ENCODE measurements around the gene NUP214. TPM values are rescaled to one million over a fixed set of nuclear protein-coding genes. Genes with fewer than 3 reads are reported as not detected.

NUP214 gene
- polyA plus RNA-seq, 1 of the 3 experiments (the other 2 are of a cell fraction), result 8.0 TPM

- TF ChIP-seq FOXM1 (IDR thresholded peaks at IDR 0.05; ENCODE audit: low read depth), result no peak
- TF ChIP-seq, protein P1, sequence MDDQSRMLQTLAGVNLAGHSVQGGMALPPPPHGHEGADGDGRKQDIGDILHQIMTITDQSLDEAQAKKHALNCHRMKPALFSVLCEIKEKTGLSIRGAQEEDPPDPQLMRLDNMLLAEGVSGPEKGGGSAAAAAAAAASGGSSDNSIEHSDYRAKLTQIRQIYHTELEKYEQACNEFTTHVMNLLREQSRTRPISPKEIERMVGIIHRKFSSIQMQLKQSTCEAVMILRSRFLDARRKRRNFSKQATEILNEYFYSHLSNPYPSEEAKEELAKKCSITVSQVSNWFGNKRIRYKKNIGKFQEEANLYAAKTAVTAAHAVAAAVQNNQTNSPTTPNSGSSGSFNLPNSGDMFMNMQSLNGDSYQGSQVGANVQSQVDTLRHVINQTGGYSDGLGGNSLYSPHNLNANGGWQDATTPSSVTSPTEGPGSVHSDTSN (IDR thresholded peaks at IDR 0.05), result no peak
- TF ChIP-seq TEAD4 (IDR thresholded peaks at IDR 0.05; ENCODE audit: borderline replicate concordance, insufficient read depth), result no peak
- no peak for TF ChIP-seq FOXJ3 (CRISPR knock-in tag; IDR thresholded peaks at IDR 0.05)
- TF ChIP-seq ELF1 (IDR thresholded peaks at IDR 0.05), result no peak
- no peak for TF ChIP-seq USF1 (IDR thresholded peaks at IDR 0.05; ENCODE audit: borderline replicate concordance, low read depth)
- TF ChIP-seq, protein P2, sequence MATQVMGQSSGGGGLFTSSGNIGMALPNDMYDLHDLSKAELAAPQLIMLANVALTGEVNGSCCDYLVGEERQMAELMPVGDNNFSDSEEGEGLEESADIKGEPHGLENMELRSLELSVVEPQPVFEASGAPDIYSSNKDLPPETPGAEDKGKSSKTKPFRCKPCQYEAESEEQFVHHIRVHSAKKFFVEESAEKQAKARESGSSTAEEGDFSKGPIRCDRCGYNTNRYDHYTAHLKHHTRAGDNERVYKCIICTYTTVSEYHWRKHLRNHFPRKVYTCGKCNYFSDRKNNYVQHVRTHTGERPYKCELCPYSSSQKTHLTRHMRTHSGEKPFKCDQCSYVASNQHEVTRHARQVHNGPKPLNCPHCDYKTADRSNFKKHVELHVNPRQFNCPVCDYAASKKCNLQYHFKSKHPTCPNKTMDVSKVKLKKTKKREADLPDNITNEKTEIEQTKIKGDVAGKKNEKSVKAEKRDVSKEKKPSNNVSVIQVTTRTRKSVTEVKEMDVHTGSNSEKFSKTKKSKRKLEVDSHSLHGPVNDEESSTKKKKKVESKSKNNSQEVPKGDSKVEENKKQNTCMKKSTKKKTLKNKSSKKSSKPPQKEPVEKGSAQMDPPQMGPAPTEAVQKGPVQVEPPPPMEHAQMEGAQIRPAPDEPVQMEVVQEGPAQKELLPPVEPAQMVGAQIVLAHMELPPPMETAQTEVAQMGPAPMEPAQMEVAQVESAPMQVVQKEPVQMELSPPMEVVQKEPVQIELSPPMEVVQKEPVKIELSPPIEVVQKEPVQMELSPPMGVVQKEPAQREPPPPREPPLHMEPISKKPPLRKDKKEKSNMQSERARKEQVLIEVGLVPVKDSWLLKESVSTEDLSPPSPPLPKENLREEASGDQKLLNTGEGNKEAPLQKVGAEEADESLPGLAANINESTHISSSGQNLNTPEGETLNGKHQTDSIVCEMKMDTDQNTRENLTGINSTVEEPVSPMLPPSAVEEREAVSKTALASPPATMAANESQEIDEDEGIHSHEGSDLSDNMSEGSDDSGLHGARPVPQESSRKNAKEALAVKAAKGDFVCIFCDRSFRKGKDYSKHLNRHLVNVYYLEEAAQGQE (IDR thresholded peaks at IDR 0.05; ENCODE audit: low read depth, low read length), result no peak
- TF ChIP-seq, protein P3, sequence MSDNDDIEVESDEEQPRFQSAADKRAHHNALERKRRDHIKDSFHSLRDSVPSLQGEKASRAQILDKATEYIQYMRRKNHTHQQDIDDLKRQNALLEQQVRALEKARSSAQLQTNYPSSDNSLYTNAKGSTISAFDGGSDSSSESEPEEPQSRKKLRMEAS (IDR thresholded peaks at IDR 0.05; ENCODE audit: low read depth), result no peak
- TF ChIP-seq CHD2 (IDR thresholded peaks at IDR 0.05; ENCODE audit: low read length, partially characterized antibody), result no peak
- no peak for TF ChIP-seq TAF1 (IDR thresholded peaks at IDR 0.05; ENCODE audit: borderline replicate concordance, low read depth, low read length)
- no peak for TF ChIP-seq JUND (IDR thresholded peaks at IDR 0.05)
- no peak for TF ChIP-seq FOSL2 (IDR thresholded peaks at IDR 0.05; ENCODE audit: borderline replicate concordance, low read depth)
- TF ChIP-seq RCOR1 (IDR thresholded peaks at IDR 0.05; ENCODE audit: low read length), result no peak
- TF ChIP-seq GATA2 (CRISPR knock-in tag; IDR thresholded peaks at IDR 0.05), result no peak
- TF ChIP-seq, protein P4, sequence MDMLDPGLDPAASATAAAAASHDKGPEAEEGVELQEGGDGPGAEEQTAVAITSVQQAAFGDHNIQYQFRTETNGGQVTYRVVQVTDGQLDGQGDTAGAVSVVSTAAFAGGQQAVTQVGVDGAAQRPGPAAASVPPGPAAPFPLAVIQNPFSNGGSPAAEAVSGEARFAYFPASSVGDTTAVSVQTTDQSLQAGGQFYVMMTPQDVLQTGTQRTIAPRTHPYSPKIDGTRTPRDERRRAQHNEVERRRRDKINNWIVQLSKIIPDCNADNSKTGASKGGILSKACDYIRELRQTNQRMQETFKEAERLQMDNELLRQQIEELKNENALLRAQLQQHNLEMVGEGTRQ (IDR thresholded peaks at IDR 0.05; ENCODE audit: borderline replicate concordance, low read depth, low read length), result no peak
- TF ChIP-seq EZH2phosphoT487 (IDR thresholded peaks at IDR 0.05; ENCODE audit: borderline replicate concordance, low read depth), result no peak
- no peak for TF ChIP-seq EP300 (IDR thresholded peaks at IDR 0.05; ENCODE audit: borderline replicate concordance in 1 of 2, low read depth in 1 of 2, low read length in 1 of 2)
- TF ChIP-seq RAD21 (IDR thresholded peaks at IDR 0.05; ENCODE audit: low read length), result no peak
- no peak for TF ChIP-seq GABPA (IDR thresholded peaks at IDR 0.05; ENCODE audit: low read depth)
- no peak for TF ChIP-seq RXRA (IDR thresholded peaks at IDR 0.05; ENCODE audit: borderline replicate concordance, low read depth)
- Histone ChIP-seq H3K4me2 (peak overlapping the region; percentile 93), H3K9me2 (no peaks in the 10 kb centered on the region), H3K27me3 (ENCODE audit: insufficient read depth) (no peaks in the 10 kb centered on the region), H3K27ac (ENCODE audit: low read depth in 2 of 2, low read length in 1 of 2) (peak overlapping the region; percentile 66 to 74), H3K9ac (peak overlapping the region; percentile 84), H3K79me2 (ENCODE audit: insufficient read depth) (peaks cover 43% of the 10 kb centered on the region), H2AFZ (ENCODE audit: low read depth) (peak overlapping the region; percentile 99), H3K4me1 (ENCODE audit: control insufficient read depth in 1 of 2, insufficient read depth in 2 of 2, low read depth in 1 of 2, low read length in 1 of 2) (peaks cover 10% of the 10 kb centered on the region in 2 experiments; a peak in 2 of 4 replicates), H3K36me3 (replicated peaks in 1 of 2; ENCODE audit: control insufficient read depth in 1 of 2, insufficient read depth in 2 of 2, low read length in 1 of 2) (peaks cover 20 to 32% of the 10 kb centered on the region in 2 experiments), H4K20me1 (ENCODE audit: insufficient read depth) (no peaks in the 10 kb centered on the region), H3F3A (replicated peaks; ENCODE audit: insufficient read depth) (peaks cover 4% of the 10 kb centered on the region), H3K4me3 (ENCODE audit: low read depth in 2 of 2, low read length in 1 of 2) (peak overlapping the region; percentile 85 to 92), H3K9me3 (no peaks in the 10 kb centered on the region)
- ChIA-PET POLR2A (interaction anchor here (0.7 to 1.4 kb wide), 6 partner anchors 8 to 248 kb away, joined by 3 to 13 read pairs (median 4); no protein-coding TSS in a partner anchor), CTCF (interaction anchor here (1.3 to 2.1 kb wide), 5 partner anchors 12 to 78 kb away, joined by 3 to 8 read pairs (median 5); no protein-coding TSS in a partner anchor)
- WGBS (ENCODE audit: low lambda C conversion rate), result 3% methylated on average over 7 of the region's 7 CpGs
- DNase-seq, result no peak
Observed at GRCh38 chr9:131125038-131125287, 423 bp upstream of the NUP214 start.

All from SK-N-SH (cell line).